ENCODE data around the gene SLMAP. TPM values are rescaled to one million over a fixed set of nuclear protein-coding genes. Genes with fewer than 3 reads are reported as not detected.

SLMAP gene
- total RNA-seq, 1 donor from 2014 or later: 108 TPM

- H3K4me3 Mint-ChIP-seq: no peak overlapping the region
- H3K36me3 Mint-ChIP-seq: peaks cover 19% of the 10 kb centered on the region
- peaks cover 4% of the 10 kb centered on the region for H3K9me3 Mint-ChIP-seq
- peaks cover 2% of the 10 kb centered on the region for H3K4me1 Mint-ChIP-seq
- H3K27me3 Mint-ChIP-seq (ENCODE audit: low read depth): no peaks in the 10 kb centered on the region
- no peak for DNase-seq (ENCODE audit: low spot score in 2 of 2, unreplicated experiment in 2 of 2)
- TF ChIP-seq, protein P1, sequence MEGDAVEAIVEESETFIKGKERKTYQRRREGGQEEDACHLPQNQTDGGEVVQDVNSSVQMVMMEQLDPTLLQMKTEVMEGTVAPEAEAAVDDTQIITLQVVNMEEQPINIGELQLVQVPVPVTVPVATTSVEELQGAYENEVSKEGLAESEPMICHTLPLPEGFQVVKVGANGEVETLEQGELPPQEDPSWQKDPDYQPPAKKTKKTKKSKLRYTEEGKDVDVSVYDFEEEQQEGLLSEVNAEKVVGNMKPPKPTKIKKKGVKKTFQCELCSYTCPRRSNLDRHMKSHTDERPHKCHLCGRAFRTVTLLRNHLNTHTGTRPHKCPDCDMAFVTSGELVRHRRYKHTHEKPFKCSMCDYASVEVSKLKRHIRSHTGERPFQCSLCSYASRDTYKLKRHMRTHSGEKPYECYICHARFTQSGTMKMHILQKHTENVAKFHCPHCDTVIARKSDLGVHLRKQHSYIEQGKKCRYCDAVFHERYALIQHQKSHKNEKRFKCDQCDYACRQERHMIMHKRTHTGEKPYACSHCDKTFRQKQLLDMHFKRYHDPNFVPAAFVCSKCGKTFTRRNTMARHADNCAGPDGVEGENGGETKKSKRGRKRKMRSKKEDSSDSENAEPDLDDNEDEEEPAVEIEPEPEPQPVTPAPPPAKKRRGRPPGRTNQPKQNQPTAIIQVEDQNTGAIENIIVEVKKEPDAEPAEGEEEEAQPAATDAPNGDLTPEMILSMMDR (IDR thresholded peaks at IDR 0.05; ENCODE audit: unreplicated experiment): no peak
- H3K27ac Mint-ChIP-seq: no peak overlapping the region
These were observed 134.8 kb downstream of the SLMAP start for GRCh38 chr3:57890874-57891273.

- TF ChIP-seq, protein P1 (IDR thresholded peaks at IDR 0.05; ENCODE audit: unreplicated experiment): no peak
- H3K4me1 Mint-ChIP-seq: peaks cover 4% of the 10 kb centered on the region
- H3K27me3 Mint-ChIP-seq (ENCODE audit: low read depth): no peaks in the 10 kb centered on the region
- no peak overlapping the region for H3K27ac Mint-ChIP-seq
- no peak overlapping the region for H3K4me3 Mint-ChIP-seq
- H3K9me3 Mint-ChIP-seq: peaks cover 3% of the 10 kb centered on the region
- peaks cover 23% of the 10 kb centered on the region for H3K36me3 Mint-ChIP-seq
- DNase-seq (ENCODE audit: low spot score in 2 of 2, unreplicated experiment in 2 of 2): no peak
These were observed 136.3 kb downstream of the SLMAP start for GRCh38 chr3:57892423-57892822.

DNA sequence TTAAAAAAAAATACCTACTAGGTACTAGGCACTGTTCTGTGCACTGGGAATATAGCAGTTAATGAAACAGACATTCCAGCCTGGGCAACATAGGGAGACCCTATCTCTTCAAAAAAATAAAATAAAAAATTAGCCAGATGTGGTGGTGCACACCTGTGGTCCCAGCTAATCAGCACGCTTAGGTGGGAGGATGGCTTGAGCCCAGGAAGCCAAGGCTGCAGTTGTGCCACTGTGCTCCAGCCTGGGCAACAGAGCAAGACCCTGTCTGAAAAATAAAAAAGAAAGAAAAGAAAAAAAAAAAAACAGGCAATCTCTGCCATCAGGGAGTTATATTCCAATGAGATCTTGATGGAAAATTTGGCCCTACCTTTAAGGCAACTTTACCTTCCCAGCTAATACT is 137.0 kb downstream of the SLMAP start:
- Mint-ChIP-seq H3K9me3 (no peaks in the 10 kb centered on the region), H3K4me1 (peaks cover 4% of the 10 kb centered on the region), H3K27me3 (ENCODE audit: low read depth) (no peaks in the 10 kb centered on the region), H3K27ac (no peak overlapping the region), H3K36me3 (peaks cover 19% of the 10 kb centered on the region), H3K4me3 (no peak overlapping the region)
- DNase-seq (ENCODE audit: low spot score in 2 of 2, unreplicated experiment in 2 of 2): no peak
- TF ChIP-seq, protein P1 (IDR thresholded peaks at IDR 0.05; ENCODE audit: unreplicated experiment): no peak

DNA sequence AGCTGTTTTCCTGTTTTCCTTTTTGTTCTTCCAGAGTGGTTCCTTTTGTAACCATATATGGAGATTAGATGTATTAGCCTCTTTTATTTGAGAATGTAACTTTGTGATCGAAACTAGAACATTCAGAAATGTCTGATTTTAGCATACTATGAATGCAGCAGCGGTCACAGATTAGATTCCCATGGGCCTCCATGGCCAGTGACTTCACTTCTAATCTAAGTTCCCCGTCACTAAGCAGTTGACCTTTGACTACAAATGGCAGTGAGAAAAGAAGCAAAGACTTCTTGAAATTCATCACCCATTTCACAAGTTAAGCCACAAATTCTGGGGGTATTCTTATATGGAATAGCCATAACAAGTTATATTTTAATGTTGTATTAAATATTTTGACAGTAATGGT is 137.6 kb downstream of the SLMAP start:
- no peak for DNase-seq (ENCODE audit: low spot score in 2 of 2, unreplicated experiment in 2 of 2)
- Mint-ChIP-seq H3K27me3 (ENCODE audit: low read depth) (no peaks in the 10 kb centered on the region), H3K4me3 (no peak overlapping the region), H3K36me3 (peaks cover 19% of the 10 kb centered on the region), H3K27ac (no peak overlapping the region), H3K4me1 (peaks cover 4% of the 10 kb centered on the region), H3K9me3 (no peaks in the 10 kb centered on the region)
- TF ChIP-seq, protein P1 (IDR thresholded peaks at IDR 0.05; ENCODE audit: unreplicated experiment): no peak

- no peaks in the 10 kb centered on the region for H3K27me3 Mint-ChIP-seq (ENCODE audit: low read depth)
- TF ChIP-seq, protein P1 (IDR thresholded peaks at IDR 0.05; ENCODE audit: unreplicated experiment): no peak
- peaks cover 2% of the 10 kb centered on the region for H3K4me1 Mint-ChIP-seq
- H3K36me3 Mint-ChIP-seq: peaks cover 27% of the 10 kb centered on the region
- H3K4me3 Mint-ChIP-seq: no peak overlapping the region
- no peak overlapping the region for H3K27ac Mint-ChIP-seq
- H3K9me3 Mint-ChIP-seq: no peaks in the 10 kb centered on the region
- DNase-seq (ENCODE audit: low spot score in 2 of 2, unreplicated experiment in 2 of 2): no peak
These were observed 139.9 kb downstream of the SLMAP start for GRCh38 chr3:57896031-57896430.

- TF ChIP-seq, protein P1 (IDR thresholded peaks at IDR 0.05; ENCODE audit: unreplicated experiment): no peak
- Mint-ChIP-seq H3K4me3 (no peak overlapping the region), H3K4me1 (peaks cover 2% of the 10 kb centered on the region), H3K27me3 (ENCODE audit: low read depth) (no peaks in the 10 kb centered on the region), H3K9me3 (peaks cover 4% of the 10 kb centered on the region), H3K27ac (no peak overlapping the region), H3K36me3 (peaks cover 32% of the 10 kb centered on the region)
- no peak for DNase-seq (ENCODE audit: low spot score in 2 of 2, unreplicated experiment in 2 of 2)
These were observed 140.6 kb downstream of the SLMAP start for GRCh38 chr3:57896691-57897090.

Data from mesothelial cell of epicardium (in vitro differentiated cells).